HG03565 (cell line): Measurements from ENCODE around the gene MT1A.

Experiments
- ATAC-seq: cut with Tn5 transposase; IDR thresholded peaks from one replicate; pipeline ENCODE4 v1.9.1; 2021; ENCODE audit warnings: mild to moderate bottlenecking, moderate library complexity; ENCODE audit not compliant: unreplicated experiment

The MT1A gene

DNA sequence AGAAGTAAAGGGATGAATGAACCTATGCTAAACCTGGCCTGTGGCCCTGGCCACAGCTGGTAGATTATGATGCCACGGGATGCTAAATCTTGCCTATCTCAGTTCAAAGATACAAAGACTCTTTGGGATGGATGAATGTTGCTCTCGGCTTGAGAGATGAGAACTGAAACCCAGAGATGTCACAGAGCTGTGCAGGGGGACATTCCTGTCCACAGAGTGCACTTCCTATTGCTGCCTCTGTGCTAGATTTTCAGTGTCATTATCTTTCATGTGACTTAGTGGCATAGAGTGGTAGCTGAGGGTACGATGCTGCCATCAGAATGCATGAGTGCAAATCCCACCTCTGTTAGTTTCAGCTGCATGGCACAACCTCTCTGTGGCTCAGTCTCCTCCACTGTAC, 8.3 kb upstream of the MT1A start:
- peak; percentile 89 for ATAC-seq

DNA sequence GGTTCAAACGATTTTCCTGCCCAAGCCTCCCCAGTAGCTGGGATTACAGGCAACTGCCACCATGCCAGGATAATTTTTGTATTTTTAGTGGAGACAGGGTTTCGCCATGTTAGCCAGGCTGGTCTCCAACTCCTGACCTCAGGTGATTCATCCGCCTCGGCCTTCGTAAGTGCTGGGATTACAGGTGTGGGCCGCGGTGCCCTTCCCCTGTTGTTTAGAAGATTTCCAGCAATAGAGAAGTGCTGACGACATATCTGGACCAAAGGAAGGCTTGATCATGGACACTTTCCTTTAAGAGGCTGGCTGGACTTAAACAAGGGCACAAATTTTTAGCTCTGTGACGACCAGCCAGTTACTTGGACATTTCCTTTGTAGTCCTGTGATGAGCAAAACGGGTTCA, 7.3 kb upstream of the MT1A start:
- no peak for ATAC-seq

DNA sequence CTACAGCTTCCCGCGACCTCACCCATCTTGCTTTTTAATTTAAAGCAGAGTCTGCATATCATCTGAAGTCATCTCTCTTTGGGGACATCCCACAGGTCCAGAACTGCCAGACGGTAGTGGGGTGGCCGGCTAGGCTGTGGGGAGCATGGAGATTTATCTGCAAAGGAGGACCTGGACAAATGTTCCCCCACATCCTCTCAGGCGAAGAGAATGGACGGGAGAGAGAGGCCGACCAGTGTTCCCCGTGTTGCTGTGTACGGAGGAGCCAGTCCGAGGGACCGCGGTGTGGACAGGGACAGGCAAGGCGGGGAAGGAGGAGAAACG, 6.7 kb upstream of the MT1A start:
- no peak for ATAC-seq

DNA sequence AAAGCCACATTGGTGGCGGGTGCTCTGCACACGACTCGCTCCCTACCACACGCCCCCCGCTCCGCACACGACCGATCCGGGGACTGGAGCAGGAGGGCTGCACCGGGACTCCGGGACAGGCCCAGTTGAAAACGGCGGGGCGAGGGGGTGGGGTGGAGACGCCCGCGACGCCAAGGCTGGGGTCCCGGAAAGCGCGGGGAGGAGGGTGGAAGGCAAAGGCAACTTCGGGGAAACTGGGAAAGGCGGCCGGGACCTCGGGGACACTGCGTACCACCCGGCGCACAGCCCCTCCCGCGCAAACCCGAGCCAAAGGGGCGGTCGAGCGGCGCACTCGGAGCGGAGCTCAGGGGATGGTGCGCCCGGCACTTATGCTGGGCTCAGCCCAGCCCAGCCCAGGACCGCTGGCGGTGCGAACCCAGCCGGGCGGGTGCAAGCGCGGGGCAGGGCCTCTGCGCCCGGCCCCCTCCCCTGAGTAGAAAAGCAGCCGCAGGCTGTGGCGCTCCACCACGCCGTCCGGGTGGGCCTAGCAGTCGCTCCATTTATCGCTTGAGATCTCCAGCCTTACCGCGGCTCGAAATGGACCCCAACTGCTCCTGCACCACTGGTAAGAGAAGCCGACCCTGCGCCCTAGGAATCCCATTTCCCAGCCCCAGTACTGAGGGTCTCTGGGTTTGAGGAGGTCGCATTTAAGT, 6.2 kb upstream of the MT1A start, which contains the start of gene MT1M:
MT1M (plus strand) TSS at position 504 of the 692 bp plus-strand sequence; CDS start at position 577, 73 bp downstream.
- ATAC-seq: no peak

DNA sequence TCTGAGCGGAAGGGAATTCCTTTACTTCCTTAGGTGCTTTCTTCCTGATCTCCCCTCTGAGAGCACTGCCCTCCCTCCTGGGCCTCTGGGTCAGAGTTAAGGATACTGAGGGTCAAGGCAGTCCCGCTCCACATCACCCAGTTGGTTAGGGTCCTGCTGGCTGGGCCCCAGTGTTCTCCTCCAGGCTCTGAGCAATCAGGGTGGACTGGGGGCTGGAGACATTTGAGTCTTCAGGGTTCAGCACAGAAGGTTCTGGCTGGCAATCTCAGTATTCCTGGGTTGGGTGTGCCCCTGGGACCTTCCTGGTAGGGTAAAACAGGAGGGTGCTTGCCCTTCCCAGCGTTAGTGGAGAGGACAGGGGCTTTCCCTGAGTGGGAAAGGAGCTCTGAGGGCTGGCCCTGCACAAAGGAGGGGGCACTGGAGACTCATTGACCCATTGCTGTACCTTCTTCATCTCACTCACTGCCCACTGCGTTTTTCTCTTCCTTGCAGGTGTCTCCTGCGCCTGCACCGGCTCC, 5.6 kb upstream of the MT1A start:
- no peak for ATAC-seq

DNA sequence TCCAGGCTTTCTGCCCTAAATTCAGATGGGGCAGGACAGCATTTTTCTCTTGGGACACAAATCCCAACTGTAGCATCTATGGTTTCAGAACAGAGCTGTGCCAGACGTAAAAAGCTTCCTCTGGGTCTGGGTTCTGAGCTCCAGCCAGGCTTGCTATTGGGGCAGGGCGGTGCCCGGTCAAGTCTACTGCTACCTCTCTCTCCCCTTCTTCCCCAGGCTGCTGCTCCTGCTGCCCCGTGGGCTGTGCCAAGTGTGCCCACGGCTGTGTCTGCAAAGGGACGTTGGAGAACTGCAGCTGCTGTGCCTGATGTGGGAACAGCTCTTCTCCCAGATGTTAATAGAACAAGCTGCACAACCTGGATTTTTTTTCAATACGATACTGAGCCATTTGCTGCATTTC, 4.9 kb upstream of the MT1A start:
- no peak for ATAC-seq

DNA sequence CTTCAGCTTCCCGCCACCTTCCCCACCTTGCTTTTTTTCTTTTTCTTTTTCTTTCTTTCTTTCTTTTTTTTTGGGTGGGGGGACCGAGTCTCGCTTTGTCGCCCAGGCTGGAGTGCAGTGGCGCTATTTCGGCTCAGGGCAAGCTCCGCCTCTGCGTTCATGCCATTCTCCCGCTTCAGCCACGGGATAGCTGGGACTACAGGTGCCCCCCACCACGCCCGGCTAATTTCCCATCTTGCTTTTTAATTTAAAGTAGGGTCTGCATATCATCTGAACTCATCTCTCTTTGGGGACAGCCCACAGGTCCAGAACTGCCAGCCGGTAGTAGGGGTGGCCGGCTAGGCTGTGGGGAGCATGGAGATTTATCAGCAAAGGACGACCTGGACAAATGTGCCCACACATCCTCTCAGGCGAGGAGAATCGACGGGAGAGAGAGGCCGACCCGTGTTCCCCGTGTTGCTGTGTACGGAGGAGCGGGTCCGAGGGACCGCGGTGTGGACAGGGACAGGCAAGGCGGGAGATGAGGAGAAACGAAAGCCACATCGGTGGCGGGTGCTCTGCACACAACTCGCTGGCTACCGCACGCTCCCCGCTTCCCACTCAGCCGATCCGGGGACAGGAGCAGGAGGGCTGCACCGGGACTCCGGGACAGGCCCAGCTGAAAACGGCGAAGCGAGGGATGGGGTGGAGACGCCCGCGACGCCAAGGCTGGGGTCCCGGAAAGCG, 3.6 kb upstream of the MT1A start:
- no peak for ATAC-seq

DNA sequence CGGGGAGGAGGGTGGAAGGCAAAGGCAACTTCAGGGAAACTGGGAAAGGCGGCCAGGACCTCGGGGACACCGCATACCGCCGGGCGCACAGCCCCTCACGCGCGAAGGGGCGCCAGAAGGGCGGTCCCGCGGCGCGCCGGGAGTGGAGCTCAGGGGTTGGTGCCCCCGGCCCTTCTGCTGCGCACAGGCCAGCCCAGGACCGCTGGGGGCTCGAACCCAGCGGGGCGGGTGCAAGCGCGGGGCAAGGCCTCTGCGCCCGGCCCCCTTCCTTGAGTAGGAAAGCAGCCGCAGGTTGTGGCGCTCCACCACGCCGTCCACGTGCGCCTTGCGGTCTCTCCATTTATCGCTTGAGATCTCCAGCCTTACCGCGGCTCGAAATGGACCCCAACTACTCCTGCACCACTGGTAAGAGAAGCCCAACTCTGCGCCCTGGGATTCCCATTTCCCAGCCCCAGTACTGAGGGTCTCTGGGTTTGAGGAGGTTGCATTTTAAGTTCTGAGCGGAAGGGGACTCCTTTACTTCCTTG, 3.0 kb upstream of the MT1A start:
- no peak for ATAC-seq

DNA sequence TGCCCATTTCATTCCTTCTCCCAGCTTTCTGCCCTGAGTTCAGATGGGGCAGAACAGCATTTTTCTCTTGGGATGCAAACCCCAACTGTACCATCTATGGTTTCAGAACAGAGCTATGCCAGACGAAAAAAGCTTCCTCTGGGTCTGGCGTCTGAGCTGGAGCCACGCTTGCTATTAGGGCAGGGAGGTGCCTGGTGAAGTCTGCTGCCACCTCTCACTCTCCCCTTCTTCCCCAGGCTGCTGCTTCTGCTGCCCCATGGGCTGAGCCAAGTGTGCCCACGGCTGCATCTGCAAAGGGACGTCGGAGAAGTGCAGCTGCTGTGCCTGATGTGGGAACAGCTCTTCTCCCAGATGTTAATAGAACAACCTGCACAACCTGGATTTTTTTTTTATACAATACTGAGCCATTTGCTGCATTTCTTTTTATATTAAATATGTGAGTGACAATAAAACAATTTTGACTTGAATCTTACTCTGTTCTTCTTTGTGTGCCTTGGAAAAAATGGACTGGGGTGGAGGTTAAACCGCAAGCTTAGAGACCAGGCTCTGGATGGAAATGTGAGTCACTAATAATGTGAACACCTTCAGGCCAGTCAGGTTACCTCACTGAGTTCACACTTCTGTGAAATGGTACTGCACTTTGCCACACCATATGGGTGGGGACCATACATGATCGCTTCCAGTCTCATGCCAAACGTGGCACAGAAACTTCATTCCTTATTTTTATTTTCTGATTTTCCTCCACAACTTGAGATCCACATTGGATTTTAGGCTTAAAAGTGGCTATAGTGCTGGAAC, 1.7 kb upstream of the MT1A start:
- ATAC-seq: no peak

DNA sequence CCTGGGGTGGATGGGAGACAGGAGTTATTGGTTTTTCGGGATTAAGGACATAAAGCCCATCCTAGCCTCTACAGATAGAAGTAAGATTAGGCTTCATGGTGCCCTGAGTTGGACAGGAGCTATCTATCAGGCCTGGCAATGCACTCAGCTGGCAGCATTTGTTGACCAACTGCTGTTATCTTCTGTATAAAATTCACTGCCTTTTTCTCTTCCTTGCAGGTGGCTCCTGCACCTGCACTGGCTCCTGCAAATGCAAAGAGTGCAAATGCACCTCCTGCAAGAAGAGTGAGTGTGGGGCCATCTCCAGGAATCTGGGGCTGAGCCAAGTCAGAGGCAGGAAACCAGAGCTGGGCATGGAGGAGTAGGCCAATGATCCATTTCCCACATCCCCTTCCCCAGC, 579 bp downstream of the MT1A start:
- ATAC-seq: no peak

DNA sequence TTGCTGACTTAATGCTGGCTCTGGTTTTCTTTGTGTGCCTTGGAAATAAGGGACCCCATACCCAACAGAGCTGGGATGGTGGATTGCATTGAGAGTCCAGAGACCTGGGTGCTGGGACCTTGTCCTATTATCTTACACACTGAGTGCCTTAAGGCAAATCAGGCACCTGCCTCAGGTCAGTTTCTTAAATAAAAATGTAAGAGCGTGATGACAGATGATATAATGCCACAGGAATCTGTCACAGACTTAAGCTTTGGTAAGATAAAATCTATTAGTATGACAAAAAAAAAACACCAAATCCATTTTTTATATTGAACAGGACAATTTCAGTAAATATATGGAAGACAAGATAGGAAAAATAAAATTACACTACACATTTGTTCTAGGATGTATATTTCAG, 1.6 kb downstream of the MT1A start:
- no peak for ATAC-seq

DNA sequence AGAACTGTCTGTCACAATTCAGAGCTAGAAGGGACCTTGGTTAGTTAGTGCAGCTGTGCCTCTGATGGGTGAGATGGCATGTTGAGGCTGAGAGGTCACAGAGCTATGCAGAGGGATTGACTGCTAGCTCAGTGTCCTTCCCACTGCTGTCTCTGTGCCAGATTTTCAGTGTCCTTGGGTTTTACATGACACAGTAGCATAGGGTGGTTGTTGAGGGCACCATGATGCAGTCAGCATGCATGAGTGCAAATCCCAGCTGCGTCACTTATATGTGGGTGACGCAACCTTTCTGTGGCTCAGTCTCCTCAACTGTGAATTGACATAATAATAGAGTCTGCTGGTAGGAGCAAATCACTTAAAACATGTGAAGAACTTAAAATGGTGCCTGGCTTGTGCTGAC, 2.7 kb downstream of the MT1A start:
- ATAC-seq: no peak

DNA sequence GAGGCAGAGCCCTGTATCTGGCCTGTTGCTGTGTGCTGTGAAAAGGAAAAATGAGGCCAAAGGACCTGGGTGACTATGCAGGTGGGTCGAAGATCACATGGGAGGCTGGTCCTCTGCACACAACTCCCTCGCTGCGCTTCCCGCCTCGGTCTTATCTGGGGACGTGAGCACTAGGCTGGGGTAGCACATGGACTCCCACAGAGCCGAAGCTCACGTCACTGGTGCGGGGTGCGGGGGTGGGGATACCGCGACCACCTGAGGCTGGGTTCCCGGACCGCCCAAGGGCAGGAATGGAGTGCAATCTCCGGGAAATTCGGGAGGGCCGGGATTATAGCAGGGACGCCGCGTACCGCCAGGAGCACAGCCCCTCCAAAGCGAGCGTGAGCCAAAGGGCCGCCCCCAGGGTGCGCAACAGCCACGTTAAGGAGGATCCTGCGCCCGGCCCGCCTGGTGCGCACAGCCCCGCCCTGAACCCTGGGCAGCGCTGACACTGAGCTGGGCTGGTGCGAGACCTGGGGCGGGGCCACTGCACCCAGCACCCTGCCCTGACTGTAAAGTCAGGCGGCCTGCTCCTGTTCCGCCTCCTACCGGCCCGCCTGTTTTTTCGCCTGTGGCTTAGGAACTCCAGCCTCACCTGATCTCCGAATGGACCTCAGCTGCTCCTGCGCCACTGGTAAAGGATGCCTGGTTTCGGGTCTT, 4.8 kb downstream of the MT1A start:
- no peak for ATAC-seq

DNA sequence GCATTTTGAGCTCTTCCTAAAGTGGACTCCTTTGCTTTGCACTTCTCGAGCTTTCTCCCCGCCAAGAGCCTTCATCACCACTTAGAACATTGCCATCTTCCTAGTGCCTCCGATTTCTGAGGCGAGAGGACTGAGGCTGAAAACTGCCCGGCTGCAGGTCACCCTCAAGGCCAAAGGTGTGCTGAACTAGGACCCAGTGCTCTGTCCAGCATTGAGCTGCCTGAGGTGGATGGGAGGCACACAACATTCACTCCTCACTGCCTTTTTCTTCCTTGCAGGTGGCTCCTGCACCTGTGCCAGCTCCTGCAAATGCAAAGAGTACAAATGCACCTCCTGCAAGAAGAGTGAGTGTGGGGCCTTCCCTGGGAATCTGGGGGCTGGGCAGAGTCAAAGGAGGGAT, 5.4 kb downstream of the MT1A start:
- no peak for ATAC-seq

DNA sequence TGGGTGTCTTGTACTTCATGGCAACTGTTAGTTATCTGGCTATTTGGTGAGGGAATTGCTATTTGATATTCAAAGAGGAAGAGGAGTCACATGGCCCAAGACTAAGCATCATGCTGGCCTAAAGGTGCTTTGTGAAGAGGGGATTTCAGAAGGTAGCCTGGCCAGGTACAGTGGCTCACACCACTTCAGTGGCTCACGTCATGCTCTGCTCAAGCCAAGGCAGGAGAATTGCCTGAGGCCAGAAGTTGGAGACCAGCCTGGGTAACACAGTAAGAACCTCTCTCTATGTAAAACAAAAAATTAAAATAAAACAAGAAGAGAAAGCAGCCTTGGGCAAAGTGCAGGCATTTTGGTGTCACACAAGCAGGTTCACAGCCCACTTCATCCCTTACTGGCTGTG, 6.8 kb downstream of the MT1A start:
- no peak for ATAC-seq

DNA sequence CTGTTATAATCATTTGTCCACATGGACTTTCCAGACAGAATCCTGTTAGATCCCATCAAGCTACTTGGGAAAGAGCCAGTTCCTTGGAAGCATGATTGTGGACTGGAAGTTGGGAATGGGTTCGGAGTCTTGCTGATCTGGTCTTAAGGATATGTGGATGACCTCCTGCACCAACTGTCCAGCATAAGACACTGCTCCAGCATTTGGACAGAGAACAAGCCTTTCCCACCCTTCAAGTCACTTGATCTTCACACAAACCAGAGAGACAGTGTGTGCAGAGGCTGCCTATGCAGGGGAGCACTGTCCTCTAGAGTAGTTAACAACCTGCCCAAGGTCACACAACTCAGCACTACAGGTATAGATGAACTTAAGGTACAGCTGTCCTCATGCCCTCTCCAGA, 7.4 kb downstream of the MT1A start:
- ATAC-seq: no peak

DNA sequence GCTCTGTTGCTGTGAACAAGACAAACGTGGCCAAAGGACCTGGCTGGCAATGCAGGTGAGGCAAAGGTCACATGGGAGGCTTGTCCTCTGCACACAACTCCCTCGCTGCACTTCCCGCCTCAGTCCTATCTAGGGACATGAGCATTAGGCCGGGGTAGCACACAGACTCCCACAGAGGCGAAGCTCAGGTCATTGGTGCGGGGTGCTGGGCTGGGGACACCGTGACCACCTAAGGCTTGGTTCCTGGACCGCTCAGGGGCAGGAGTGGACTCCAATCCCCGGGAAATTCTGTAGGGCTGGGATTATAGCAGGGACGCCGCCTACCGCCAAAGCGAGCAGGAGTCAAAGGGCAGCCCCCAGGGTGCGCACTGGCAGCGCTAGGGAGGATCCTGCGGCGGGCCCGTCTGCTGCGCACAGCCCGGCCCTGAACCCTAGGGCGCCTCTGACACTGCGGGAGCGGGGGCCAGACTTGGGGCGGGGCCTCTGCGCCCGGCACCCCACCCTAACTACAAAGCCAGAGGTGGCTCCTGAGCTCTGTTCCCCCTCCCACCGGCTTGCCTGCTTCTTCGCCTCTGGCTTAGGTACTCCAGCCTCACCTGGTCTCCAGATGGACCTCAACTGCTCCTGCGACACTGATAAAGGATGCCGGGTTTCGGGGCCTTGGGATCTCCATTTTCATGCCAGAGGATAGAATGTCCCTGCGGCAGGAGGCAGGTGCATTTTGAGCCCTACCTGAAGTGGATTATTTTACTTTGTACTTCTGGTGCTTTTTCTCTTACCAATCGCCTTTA, 9.4 kb downstream of the MT1A start:
- ATAC-seq: no peak

DNA sequence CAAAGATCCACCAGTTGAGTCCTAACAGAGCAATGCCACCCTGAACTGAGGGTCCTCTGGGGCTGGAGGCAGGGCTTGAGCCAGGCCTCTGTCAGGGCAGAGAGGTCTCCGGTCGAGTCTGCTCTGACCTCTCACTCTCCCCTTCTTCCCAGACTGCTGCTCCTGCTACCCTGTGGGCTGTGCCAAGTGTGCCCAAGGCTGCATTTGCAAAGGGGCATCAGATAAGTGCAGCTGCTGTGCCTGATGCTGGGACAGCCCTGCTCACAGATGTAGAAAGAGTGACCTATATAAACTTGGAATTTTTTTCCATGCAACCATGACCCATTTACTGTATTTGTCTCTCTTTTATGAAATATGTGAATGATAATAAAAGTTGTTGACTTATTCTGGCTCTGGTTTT, 10.8 kb downstream of the MT1A start:
- no peak for ATAC-seq

DNA sequence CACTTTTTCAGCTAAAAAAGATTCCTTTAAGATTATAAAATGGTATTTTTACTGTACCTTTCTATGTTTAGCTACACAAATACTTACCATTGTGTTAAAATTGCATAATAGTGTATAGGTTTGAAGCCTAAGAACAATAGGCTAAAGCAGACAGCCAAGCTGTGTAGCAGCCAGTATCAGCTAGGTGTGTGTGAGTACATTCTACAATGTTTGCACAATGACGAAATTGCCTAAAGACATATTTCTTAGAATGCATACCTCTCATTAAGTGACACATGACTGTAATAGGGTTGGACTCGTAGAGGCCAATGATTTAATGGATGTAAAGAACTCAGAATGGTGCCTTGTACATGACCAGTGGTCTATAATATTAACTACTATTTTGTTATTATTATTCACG, 11.4 kb downstream of the MT1A start:
- ATAC-seq: no peak

DNA sequence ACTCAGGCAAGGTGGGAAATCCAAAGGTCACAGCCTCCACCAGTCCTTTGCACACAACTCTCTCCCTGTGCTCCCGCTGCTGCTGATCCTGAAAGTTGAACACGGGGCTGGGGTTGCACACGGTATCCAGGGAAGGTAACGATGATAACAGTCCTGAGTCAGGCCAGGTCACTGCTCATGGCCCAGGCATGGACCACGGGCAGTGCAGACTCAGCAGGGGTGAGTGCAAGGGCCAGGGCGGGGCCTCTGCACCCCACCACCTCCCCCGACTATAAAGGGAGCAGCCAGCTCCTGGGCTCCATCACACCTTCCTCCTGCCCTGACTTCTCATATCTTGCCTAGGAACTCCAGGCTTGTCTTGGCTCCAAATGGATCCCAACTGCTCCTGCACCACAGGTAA, 13.1 kb downstream of the MT1A start, which contains the start of gene MT1B:
MT1B (plus strand) TSS at position 301 of the 400 bp plus-strand sequence; CDS start at position 369, 68 bp downstream.
- no peak for ATAC-seq
